COR-L47 (cell line): Measurements from ENCODE around the gene CD1C.
"Not testable (repeated sequence)": the region's sequence is repeated elsewhere in the genome, so short reads cannot be mapped to it uniquely, and the experiment has no call there.

ENCODE experiments used
- DNase-seq: peaks from one replicate; lab custom pipeline; 2025; lab: John Stamatoyannopoulos, UW

The CD1C gene

DNA sequence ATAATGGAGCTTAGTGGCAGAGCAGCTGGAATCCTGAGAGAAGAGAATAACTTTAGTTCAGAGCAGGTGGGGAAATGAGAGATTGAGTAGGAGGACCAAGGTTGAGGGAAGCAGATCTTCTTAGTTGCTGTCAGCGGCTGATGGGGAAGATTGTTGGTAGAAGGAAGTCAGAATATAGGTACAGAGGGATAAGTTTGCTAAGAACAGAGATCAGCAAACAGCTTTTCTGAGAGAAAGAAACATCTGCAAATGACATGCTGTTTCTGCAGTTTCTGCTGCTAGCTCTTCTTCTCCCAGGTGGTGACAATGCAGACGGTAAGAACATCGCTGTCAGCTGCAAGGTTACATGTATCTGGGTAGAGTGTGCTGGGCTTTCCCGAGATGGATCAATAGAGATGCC lies at the start of gene CD1C:
TSS of gene CD1C (plus strand) at position 113 of the 400 bp plus-strand sequence. CDS start at position 255, 142 bp downstream.
- DNase-seq, result no peak

DNA sequence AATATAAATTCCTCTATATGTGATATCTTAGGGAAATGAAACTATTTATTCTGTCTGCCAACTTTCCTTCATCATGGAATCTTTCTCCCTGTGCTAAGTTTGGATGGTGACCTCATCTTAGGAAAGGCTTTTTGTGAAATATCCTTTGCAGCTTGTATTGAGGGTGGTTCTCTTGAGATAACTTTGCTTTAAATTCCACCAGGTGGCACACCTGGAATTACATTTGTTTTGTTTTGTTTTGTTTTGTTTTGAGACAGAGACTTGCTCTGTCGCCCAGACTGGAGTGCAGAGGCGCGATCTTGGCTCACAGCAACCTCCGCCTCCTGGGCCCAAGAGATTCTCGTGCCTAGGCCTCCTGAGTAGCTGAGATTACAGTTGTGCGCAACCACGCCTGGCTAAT lies 43.1 kb upstream of the CD1C start:
- DNase-seq, result no peak

DNA sequence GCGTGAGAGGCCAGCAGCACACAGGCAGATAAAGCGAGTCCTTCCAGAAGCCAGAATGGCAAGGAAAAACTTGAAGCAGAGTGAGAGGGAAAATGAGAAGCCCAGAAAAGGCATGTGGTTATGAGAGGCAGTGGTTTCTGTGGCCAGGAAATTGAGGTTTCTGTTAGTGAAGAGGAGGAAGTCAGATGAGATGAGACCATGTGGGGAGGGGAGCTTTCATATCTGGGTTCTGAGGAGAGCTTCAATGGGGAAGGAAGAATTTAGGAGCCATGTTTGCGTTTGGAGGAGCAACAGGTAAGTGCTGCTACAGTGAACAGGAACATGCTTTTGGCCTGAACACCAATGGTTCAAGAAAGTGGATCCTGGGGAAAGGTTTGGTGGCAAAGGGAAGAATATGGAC lies 41.6 kb upstream of the CD1C start:
- no peak for DNase-seq

DNA sequence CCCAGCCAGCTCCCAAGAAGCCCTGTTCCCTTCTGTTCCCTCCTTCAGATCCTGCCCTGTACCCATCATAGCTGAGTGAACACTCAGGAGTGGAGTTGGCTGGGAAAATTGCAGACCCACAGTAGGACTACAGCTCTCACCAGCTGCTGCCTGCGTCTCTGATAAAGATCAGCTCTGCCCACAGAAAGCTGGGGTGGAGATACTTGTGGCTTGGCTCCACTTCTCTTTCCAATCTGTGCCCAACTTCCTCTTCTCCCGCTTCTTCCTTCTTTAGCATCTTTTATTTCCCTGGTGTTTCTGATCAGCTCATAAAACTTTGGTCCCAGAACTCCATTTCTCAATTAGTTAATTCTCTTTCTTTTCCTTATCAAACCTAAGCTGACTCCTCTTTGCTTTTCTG lies 41.0 kb upstream of the CD1C start:
- DNase-seq, result no peak

DNA sequence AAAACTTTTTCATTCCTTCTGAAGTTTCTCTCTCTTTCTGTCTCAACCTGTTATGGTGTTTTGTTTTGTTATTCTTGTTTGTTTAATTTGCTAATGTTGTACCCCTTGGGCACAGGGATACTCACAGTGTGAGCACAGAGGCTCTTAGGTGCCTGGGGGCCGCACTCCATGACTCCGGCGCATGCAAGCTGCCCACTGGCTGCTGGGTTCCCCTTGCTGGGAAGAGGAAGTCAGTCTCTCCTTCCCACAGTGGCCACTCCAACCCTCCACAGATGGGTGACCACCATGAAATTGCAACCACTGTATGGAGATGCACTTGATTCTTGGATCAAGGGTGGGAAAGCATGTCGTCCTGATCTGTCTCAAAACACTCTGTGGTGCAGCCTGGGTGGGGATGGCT lies 40.1 kb upstream of the CD1C start:
- no peak for DNase-seq

DNA sequence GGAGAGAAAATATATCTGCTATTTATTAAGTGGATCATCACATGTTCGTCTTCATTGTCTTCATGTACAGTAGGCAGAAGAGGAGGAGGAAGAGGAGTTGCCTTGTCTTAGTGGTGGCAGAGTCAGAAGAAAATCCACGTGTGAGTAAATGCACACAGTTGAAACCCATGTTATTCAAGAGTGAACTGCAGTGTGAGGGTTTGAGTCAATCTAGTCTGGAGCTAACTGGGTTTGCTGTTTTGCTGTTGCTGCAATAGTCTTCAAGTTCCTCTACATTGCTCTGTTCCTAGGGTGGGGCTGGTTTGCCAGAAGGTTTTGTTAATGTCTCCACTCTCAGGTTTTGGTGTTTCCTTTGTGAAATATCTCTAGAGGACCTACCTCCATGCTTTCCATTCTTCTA lies 38.6 kb upstream of the CD1C start:
- no peak for DNase-seq

DNA sequence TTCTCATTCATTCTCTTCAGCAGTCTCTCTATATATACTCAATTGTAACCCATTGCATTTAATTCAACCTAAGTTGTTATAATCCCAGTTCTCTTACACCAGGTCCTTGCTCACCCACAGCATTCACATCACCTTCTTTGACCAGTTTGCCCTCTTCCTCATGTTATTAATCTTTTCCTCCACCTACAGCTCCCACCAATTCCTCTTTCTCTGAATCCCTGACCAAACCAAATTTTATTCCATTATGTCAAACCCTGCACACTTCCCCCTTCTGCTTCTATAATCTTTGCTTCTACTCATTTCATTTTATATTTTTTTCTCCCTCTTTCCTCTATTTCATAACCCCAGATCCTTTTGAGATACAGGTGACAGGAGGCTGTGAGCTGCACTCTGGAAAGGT lies 34.1 kb upstream of the CD1C start:
- DNase-seq, result no peak

DNA sequence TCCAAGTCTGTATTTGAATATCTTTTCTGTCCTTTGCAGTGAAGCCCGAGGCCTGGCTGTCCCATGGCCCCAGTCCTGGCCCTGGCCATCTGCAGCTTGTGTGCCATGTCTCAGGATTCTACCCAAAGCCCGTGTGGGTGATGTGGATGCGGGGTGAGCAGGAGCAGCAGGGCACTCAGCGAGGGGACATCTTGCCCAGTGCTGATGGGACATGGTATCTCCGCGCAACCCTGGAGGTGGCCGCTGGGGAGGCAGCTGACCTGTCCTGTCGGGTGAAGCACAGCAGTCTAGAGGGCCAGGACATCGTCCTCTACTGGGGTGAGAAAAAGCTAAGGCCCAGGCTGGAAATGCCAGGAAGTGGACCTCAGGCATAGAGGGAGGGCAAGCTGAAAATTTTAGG lies 33.0 kb upstream of the CD1C start:
- DNase-seq, result not testable (repeated sequence)

DNA sequence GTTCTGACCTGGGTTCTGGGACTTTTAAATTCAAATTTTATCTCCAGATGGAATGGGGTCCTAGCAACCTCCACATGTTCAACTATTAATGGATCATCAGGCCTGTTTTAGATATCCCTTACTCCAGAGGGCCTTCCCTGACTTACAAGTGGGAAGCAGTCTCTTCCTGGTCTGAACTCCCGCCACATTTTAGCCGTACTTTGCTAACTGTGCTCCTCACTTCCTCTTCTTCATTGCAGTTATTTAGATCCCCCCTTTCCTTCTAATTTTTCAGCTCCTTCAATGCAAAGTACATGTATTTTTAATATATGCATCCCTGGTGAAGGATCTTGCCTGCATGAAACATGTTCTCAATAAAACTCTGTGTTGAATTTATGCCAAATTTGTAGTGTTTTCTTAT lies 31.8 kb upstream of the CD1C start:
- no peak for DNase-seq

DNA sequence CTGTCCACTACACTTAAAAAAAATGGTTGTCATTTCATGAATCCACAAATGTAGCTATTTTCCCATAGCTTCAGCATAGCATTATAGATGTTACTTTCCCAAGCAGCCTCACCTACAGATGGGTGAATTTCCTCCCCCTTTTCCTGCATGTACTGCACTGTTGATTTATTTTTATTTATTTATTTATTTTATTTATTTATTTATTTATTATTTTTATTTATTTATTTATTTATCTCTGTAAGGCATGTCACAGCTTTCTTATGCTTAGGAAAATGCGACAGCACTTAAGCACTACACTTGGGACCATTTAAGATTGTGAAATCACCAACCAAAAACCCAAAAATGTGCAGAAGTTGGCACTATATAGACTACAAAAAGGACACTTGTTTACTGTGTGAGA lies 30.6 kb upstream of the CD1C start:
- no peak for DNase-seq

DNA sequence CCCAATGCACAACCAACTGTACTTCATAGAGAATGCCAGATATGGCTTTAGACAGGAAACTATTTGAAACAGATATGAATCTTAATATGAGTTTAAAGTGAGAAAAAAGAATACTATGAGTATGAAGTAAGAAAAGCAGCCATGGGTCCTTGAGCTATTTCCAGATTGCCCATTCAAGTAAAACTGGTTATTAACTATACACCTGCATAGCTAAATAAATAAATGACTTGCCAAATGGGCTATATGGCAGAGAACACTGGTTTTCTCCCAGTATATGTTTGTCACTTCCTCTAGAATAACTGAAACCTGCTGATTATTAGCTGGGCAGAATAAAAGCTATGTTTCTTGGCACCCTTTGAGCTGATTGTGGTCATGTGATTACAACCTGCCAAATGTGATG lies 17.0 kb upstream of the CD1C start:
- no peak for DNase-seq

DNA sequence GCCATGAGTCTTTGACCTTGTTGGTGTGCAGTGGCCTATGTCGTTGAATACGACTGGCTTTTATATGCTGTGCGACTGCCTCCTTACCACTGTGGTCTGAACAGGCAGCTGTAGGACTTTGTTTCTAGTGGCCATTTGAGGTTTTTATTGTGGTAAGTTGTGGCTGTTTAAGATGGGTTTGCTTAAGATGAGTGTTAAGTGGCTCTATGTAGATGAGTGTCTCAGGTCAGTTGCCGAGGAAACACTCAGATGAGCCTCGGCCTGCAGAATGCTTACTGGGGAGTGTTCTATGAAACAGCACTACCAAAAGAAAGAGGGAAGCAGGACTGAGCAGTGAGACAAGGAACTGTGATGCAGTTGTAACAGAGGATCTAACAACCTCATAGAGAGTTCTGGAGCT lies 14.9 kb upstream of the CD1C start:
- no peak for DNase-seq

DNA sequence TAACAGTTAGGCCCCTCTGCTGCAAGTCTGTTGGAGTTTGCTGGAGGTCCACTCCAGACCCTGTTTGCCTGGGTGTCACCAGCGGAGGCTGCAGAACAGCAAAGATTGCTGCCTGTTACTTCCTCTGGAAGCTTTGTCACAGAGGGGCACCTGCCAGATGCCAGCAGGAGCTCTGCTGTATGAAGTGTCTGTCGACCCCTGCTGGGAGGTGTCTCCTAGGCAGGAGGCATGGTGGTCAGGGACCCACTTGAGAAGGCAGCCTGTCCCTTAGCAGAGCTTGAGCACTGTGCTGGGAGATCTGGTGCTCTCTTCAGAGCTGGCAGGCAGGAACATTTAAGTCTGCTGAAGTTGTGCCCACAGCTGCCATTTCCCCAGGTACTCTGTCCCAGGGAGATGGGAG lies 7.3 kb upstream of the CD1C start:
- not testable (repeated sequence) for DNase-seq

DNA sequence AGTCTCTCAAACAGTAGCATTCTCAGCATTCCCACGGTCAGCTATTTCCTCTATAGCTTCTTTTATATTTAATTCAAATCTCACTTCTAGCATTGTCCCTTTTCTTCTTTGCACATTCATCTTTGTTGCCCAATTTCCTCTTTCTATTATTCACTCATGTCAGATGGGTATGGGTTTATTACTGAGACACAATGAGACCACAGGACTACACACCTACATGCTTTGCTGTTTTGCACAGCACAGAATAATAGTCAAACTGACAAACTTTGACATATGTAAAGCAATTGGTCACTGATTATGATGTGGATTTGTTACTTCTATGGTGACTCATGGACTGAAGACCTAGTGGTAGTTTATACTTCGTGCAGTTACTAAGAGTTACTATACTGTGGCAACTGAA lies 5.8 kb upstream of the CD1C start:
- no peak for DNase-seq

DNA sequence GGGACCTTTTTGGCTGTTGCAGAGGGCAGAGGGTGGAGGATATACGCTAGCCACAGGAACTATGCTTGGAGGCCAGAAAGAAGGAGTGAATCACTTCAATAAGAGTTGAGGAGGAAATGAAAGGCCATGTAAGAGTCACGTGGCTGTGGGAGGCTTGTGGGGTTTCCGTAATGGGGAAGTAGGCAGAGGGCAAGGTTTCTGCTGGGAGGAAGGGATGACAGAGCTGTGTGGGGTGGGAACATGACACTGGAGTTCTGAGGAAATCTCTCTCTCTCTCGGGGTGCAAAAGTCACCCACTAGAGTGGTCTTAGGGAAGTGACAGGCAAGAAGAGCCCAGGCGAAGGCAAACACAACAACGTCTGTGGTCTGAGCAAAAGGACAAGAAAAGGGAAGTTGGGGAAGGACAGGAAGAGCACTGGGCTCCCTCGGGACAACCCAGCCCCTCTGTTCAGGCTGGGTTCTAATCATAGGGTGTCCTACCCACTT lies 3.9 kb upstream of the CD1C start:
- DNase-seq, result no peak

DNA sequence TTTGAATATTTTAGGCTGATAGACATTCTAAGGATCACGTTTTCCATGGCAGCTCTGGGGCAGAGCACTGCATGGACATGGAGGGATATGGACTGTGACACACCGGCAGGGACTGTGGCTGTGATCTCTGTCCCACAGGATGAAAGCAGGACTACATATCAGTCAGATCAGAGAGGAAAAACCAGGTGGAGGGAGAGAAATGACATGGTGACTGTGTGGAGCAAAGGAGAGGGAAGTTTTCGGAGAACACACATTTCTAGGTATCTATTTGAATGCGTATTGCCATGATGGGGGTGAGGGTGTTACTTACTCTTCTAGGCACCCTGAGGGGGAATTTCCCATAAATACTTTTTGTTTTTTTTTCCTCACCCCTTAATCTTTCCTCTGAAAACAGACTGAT lies 3.2 kb upstream of the CD1C start:
- DNase-seq, result no peak

DNA sequence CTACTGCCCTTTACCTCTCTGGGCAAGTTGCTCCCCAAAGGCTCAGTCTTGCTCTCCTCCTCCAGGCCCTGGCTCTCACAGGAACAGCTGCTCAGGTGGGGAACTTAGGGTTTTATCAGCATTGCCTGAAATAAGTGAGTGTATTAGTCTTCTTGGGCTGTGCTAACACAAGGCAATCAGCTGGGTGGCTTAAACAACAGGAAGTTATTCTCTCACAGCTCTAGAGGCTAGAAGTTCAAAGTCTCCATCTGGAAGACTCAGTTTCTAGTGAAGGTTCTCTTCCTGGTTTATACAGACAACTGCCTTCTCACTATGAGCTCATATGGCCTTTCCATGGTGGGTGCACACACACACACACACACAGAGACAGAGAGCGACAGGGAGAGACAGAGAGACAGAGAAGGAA lies 2.8 kb upstream of the CD1C start:
- no peak for DNase-seq

DNA sequence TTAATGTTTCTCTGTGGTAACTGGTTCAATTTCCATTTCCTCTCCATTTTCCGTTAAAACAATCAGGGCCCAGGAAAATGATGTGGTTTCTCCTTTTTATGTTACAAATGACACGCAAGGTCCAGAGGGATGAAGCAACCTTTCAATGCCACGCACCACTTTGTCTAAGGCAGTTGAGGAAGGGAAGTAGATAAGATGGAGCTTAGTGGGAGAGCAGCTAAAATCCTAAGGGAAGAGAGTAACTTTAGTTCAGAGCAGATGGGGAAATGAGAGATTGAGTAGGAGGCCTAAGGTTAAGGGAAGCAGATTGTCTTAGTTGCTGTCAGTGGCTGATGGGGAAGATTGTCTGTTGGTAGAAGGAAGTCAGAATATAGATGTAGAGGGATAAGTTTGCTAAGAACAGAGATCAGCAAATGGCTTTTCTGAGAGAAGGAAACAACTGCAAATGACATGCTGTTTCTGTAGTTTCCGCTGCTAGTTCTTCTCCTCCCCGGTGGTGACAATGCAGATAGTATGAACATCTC lies 660 bp downstream of the CD1C start:
- DNase-seq, result no peak

DNA sequence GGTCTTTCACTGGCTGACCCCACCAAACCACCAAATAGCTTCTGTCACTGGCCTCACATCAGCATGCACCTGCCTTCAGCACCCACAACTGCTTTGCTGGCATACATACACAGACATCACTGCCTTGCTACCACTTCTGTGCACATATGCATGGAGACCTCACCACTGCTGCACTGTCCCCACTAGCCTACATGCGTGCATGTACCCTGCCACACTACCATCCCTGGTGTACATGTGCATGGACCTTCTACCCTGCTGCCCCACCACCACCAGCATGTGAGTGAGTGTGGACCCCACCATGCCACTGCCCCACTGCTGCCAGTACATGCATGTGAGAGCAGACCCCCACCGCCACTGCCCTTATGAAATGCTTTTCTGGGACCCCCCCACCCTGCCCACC lies 6.1 kb downstream of the CD1C start:
- no peak for DNase-seq

DNA sequence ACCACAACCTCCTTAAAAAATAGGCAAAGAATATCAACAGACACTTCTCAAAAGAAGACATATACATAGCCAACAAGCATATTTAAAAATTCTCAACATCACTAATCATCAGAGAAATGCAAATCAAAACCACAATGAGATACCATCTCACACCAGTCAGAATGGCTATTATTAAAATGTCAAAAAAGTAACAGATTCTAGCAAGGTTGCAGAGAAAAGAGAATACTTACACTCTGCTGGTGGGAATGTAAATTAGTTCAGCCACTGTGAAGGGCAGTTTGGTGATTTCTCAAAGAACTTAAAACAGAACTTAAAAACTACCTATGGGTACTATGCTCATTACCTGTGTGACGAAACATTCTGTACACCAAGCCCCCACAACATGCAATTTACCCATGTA lies 20.9 kb downstream of the CD1C start:
- DNase-seq, result no peak

DNA sequence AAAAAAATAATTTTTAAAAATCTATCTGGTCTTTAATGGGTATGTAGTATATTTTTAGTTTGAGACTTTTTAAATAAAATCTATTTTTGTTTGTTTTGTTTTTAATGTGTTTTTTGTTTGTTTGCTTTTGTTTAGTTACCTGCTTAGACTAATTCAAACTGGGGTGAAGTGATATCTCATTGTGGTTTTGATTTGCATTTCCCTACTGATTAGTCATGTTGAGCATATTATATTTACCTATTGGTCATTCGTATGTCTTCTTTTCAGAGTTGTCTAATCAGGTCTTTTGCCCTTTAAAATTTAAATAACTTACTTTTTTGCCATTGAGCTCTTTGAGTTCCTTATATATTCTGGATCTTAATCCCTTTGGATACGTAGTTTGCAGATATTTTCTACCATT lies 21.3 kb downstream of the CD1C start:
- no peak for DNase-seq

DNA sequence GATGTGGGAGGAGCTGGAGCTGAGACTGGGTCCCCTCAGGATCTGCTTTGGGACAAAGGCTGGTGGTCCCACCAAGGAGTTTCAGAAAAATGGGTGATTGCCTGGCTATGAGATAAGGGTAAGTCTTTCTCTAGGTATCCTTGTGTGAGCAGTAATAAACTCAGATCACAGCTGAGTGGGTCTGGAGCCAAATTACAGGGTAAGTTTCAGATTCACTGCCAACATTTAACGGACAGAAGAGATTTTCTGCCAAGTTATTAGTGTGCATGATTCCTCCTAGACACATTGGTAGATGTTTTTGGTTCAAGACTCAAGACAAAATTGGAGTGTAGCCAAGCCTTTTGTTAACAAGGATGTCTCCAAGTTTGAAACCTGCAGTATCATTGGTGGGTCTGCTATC lies 34.1 kb downstream of the CD1C start:
- no peak for DNase-seq

DNA sequence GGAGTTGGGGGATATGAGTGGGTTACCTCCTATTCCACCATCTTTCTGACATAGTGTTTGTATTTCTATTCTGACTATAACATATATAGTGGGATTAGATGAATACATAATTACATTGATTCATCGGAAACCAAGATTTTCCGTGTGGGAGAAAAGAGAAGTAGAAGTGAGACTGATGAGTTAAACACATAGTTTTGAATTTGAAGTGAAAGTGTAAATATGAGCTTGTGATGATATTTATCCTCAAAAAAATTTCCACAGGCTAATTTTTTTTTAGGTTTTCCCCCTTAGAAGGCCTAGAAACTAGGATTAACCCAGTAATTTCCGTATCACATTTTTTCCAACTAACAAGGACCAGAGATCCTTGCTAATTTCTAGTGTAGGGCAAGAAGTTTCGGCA lies 34.7 kb downstream of the CD1C start:
- no peak for DNase-seq

DNA sequence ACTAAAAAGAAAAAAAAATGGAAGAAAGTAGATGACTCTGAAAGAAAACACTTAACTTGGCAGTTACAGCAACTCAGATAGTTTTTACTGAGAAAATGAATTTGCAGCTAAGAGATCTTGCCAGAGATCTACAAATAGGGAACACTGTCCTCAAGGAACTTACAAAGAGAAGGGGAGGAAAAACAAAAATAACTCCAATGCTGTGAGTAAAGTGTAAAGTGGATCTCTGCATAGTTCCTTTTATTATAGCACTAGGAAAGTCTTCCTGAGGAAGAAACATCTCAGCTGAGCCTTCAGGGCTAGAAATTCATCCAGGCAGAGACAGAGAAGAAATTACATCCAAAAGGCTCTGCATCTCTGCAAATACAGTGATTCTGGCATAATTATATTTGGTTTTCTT lies 37.8 kb downstream of the CD1C start:
- no peak for DNase-seq

DNA sequence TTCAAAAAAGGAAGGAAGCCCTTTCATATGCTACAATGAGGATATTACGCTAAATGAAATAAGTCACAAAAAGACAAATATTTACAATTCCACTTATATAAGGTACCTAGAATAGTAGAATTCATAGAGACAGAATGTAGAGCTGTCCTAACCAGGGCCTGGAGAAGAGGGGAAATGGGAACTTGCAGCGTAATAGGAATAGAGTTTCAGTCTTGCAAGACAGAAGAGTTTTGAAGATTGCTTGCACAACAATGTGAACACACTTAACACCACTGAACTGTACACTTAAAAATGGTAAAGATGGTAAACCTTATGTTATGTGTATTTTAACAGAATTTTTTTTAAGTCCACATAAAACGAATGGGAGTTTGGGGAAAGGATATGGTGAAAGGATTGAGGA lies 38.7 kb downstream of the CD1C start:
- DNase-seq, result no peak
